Measurements from ENCODE around the gene SERINC1. TPM values are rescaled to one million over a fixed set of nuclear protein-coding genes. Genes with fewer than 3 reads are reported as not detected.

Gene SERINC1
- total and polyA plus RNA-seq, 2 of the 4 experiments (the other 2 are of a cell fraction): 79.8 to 123 TPM

GRCh38 chr6:122407712-122408111 lies 63.9 kb downstream of the SERINC1 start:
- no TSS peak for BruUV-seq (replicated peaks)
- dilution Hi-C loops (cut with HindIII; ENCODE audit: low sequenced_read_pairs, unreplicated experiment): no loop called here

More at GRCh38 chr6:122407712-122408111, 63.9 kb downstream of the SERINC1 start:
- no peak overlapping the region for H2BK5ac ChIP-seq (ENCODE audit: low read depth, low read length, poor library complexity, severe bottlenecking)
- no peak overlapping the region for H3K14ac ChIP-seq (replicated peaks; ENCODE audit: low read depth, low read length)
- CTCF ChIA-PET: interaction anchor here (1.3 kb wide), 1 partner anchor 8 kb away, joined by 3 read pairs; the partner anchor contains the start of gene HSF2
- no peak overlapping the region for H3K9ac ChIP-seq (ENCODE audit: low read depth, low read length)
- no peaks in the 10 kb centered on the region for H4K20me1 ChIP-seq (ENCODE audit: insufficient read depth, low read length)
- H4K8ac ChIP-seq (ENCODE audit: low read depth in 2 of 2, low read length in 2 of 2): no peak overlapping the region
- H3K9me3 ChIP-seq (ENCODE audit: control insufficient read depth, insufficient read depth, low read length): no peaks in the 10 kb centered on the region
- H3K4me1 ChIP-seq (ENCODE audit: control insufficient read depth, insufficient read depth, low read length): no peaks in the 10 kb centered on the region
- intact Hi-C loops (cut with micrococcal nuclease): no loop called here
- H3K9me1 ChIP-seq (ENCODE audit: insufficient read depth, low read length): no peaks in the 10 kb centered on the region
- in situ Hi-C loops (cut with MboI; ENCODE audit: low sequenced_read_pairs): no loop called here
- no peak overlapping the region for H2AFZ ChIP-seq (replicated peaks; ENCODE audit: low read length, poor library complexity)
- WGBS, 2 experiments (ENCODE audit: extremely low coverage in 2 of 2, insufficient read length in 1 of 2): no CpG with 5 or more reads among the region's 4 CpGs
- H2AK5ac ChIP-seq (ENCODE audit: low read depth, low read length): no peak overlapping the region
- H3K23ac ChIP-seq (ENCODE audit: low read depth, low read length): no peak overlapping the region
- no peak overlapping the region for H3K4ac ChIP-seq (ENCODE audit: low read depth, low read length)
- POLR2A ChIA-PET (ENCODE audit: unreplicated experiment): interaction anchor here (0.7 kb wide), 1 partner anchor 45 kb away, joined by 4 read pairs; no protein-coding TSS in a partner anchor
- H3K79me1 ChIP-seq (ENCODE audit: low read depth in 1 of 2, low read length in 2 of 2): peaks cover 11 to 42% of the 10 kb centered on the region in 2 experiments; a peak in 3 of 4 replicates
- H3K27ac ChIP-seq (ENCODE audit: insufficient read depth, low read length): no peak overlapping the region
- H4K5ac ChIP-seq (ENCODE audit: low read depth, low read length): no peak overlapping the region
- no peaks in the 10 kb centered on the region for H3K27me3 ChIP-seq (ENCODE audit: control insufficient read depth, insufficient read depth, low read length)
- no peak overlapping the region for H4K91ac ChIP-seq (ENCODE audit: insufficient read depth, low read depth, low read length)
- no peaks in the 10 kb centered on the region; the same call in 1 of the 2 replicates for H3K36me3 ChIP-seq (ENCODE audit: control insufficient read depth, insufficient read depth, low read length)
- H2BK120ac ChIP-seq (ENCODE audit: low read depth, low read length): no peak overlapping the region
- no peak overlapping the region for H2BK15ac ChIP-seq (ENCODE audit: low read depth, low read length)
- no peak for ATAC-seq (ENCODE audit: low read depth)
- no peak for DNase-seq
- no peak overlapping the region for H3K4me2 ChIP-seq (ENCODE audit: low read depth, low read length)
- no peak overlapping the region for H2AK9ac ChIP-seq (replicated peaks; ENCODE audit: low read depth, low read length, poor library complexity)
- H3K56ac ChIP-seq (ENCODE audit: extremely low read depth, insufficient read depth, low read length): no peak overlapping the region
- H3K4me3 ChIP-seq (ENCODE audit: insufficient read depth, low read depth, low read length): no peak overlapping the region
- H2BK20ac ChIP-seq (ENCODE audit: low read depth, low read length): no peak overlapping the region
- H3K18ac ChIP-seq (ENCODE audit: low read depth, low read length): no peak overlapping the region
- TF ChIP-seq SMC3 (IDR thresholded peaks at IDR 0.05; ENCODE audit: low read depth, low read length) (no peak), POLR2A (IDR thresholded peaks at IDR 0.05; ENCODE audit: low read depth, low read length) (no peak)
